GM12878 (cell line): ENCODE data around the gene TBCD. TPM values are rescaled to one million over a fixed set of nuclear protein-coding genes. Genes with fewer than 3 reads are reported as not detected.

ENCODE experiments used
- ASH2L ChIP-seq: fragments of 300-600, 200-600 bp; sonication (generic); IDR thresholded peaks from 2 replicates; pipeline ENCODE4 v1.6.1; 2017; ENCODE audit warnings: low read depth, mild to moderate bottlenecking, borderline replicate concordance
- BACH1 ChIP-seq: fragments of 450-650 bp; IDR thresholded peaks from 2 replicates; pipeline ENCODE4 v1.6.1; 2017; ENCODE audit warnings: mild to moderate bottlenecking, borderline replicate concordance
- CBX3 ChIP-seq: fragments of 200-600 bp; sonication (generic); IDR thresholded peaks from 2 replicates; pipeline ENCODE4 v1.6.1; 2016; ENCODE audit warnings: low read depth, borderline replicate concordance
- CBX5 ChIP-seq: sonication (generic); IDR thresholded peaks from 2 replicates; pipeline ENCODE4 v1.6.1; 2016; ENCODE audit warnings: low read depth, moderate library complexity, mild to moderate bottlenecking, inconsistent platforms
- CHD1 ChIP-seq: IDR thresholded peaks from 2 replicates; pipeline ENCODE4 v1.6.1; 2012; ENCODE audit warnings: low read depth, low read length, improper control_type of control experiment
- DPF2 ChIP-seq: fragments of 450-650 bp; IDR thresholded peaks from 2 replicates; pipeline ENCODE4 v1.6.1; 2017; ENCODE audit warnings: mild to moderate bottlenecking
- HCFC1 ChIP-seq: fragments of 150-350 bp; IDR thresholded peaks from 2 replicates; pipeline ENCODE4 v1.6.1; 2014; ENCODE audit warnings: low read length
- NFYB ChIP-seq: IDR thresholded peaks from 2 replicates; pipeline ENCODE4 v1.6.1; 2011; ENCODE audit warnings: low read depth, mild to moderate bottlenecking, low read length, improper control_type of control experiment, moderate library complexity; ENCODE audit not compliant: insufficient read depth
- POLR2A ChIP-seq: IDR thresholded peaks from 2 replicates; pipeline ENCODE4 v1.6.1; 2011; ENCODE audit warnings: low read depth, mild to moderate bottlenecking, low read length
- RFX5 ChIP-seq: IDR thresholded peaks from 2 replicates; pipeline ENCODE4 v1.6.1; 2011; ENCODE audit warnings: low read depth, low read length, improper control_type of control experiment
- SREBF2 ChIP-seq: IDR thresholded peaks from 2 replicates; pipeline ENCODE4 v1.6.1; 2012; ENCODE audit warnings: mild to moderate bottlenecking, low read length
- SRF ChIP-seq, 2 experiments: IDR thresholded peaks; 2 replicates each; pipeline ENCODE4 v1.6.1; 2011; ENCODE audit warnings: low read depth in 2 of 2, low read length in 2 of 2, mild to moderate bottlenecking in 1 of 2, moderate library complexity in 1 of 2
- ZNF622 ChIP-seq: fragments of 450-650 bp; IDR thresholded peaks from 2 replicates; pipeline ENCODE4 v1.6.1; 2017; ENCODE audit warnings: mild to moderate bottlenecking, inconsistent platforms
- polyA plus RNA-seq, 11 experiments: library from polyadenylated mRNA; depleted of rRNA in 4 of 11; unstranded in 6 of 11; stranded (reverse) in 5 of 11; fragments of >200 nt; fragmentation: Nextera tagmentation in 4 of 11; fragmentation: Illumina TruSeq in 1 of 11; extraction: Ambion mirVana in 4 of 11; extraction: Trizol in 1 of 11; gene quantifications; 1 replicate in 1 of 11; 2 replicates in 10 of 11; pipeline versions ENCODE4 v1.2.1 to v1.2.3, GENCODE V29; 2011 to 2016; ENCODE audit warnings: inconsistent platforms in 2 of 11, missing spikeins in 2 of 11, low read depth in 1 of 11
- total RNA-seq, 4 experiments: library from RNA; depleted of rRNA in 3 of 4; stranded (reverse); fragments of >200 nt in 3 of 4; fragmentation: Illumina TruSeq in 1 of 4; extraction: Trizol in 1 of 4; gene quantifications; 2 replicates each; pipeline versions ENCODE4 v1.2.1 to v1.2.3, GENCODE V29; 2013 to 2021
- TF ChIP-seq, protein P1 (sequence below): fragments of 450-650 bp; formaldehyde crosslinking; IDR thresholded peaks from 2 replicates; pipeline ENCODE4 v1.4.0; 2022; ENCODE audit warnings: mild to moderate bottlenecking, moderate library complexity
- TF ChIP-seq, protein P2 (sequence below): IDR thresholded peaks from 2 replicates; pipeline ENCODE4 v1.6.1; 2012; ENCODE audit warnings: low read depth, low read length, improper control_type of control experiment
- TF ChIP-seq, protein P3 (sequence below): fragments of 450-650 bp; IDR thresholded peaks from 2 replicates; pipeline ENCODE4 v1.6.1; 2016; ENCODE audit warnings: mild to moderate bottlenecking
- TF ChIP-seq, protein P4 (sequence below): fragments of 450-650 bp; formaldehyde crosslinking; IDR thresholded peaks from 2 replicates; pipeline ENCODE4 v1.5.0; 2022; ENCODE audit warnings: mild to moderate bottlenecking, missing genetic modification characterization
- TF ChIP-seq, protein P5 (sequence below): fragments of 150-350 bp; IDR thresholded peaks from 2 replicates; pipeline ENCODE4 v1.6.1; 2016; ENCODE audit warnings: low read depth, low read length

The TBCD gene
- total and polyA plus RNA-seq, 10 of the 15 experiments (the other 5 are each of a cell fraction or from before 2014, with no cell fraction given) = 10.3 to 114 (median 52.4) TPM

DNA sequence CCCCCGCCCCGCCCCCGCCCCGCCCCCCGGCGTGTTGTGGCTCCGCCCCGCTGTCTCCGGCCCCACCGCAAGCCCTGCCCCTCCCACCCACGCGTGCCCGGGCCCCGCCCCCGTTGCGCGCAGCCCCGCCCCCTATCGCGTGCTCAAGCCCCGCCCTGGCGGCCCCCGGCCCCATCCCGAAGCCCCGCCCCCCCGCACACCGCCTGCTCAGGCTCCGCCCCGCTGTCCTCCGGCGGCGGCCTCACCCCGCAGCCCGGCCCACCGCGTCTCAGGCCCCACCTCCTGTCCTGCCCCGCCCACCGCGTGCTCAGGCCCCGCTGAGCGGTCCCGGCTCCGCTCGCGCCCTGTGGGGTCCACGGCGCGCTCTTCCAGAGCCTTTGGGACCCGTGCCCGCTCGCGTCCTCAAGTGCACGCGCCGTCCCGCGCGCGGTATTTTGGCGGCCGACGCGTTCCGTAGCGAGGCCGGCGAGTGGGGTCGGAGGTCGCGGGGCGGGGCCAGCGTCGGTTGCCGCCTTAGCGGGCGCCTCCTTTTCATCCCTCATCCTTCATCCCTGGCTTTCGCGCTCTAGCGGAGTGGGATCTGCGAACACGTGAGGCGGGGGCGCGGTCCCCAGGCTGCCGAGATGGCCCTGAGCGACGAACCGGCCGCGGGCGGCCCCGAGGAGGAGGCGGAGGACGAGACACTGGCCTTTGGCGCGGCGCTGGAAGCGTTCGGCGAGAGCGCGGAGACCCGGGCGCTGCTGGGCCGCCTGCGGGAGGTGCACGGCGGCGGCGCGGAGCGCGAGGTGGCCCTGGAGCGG lies at the start of gene TBCD (continued):
- TF ChIP-seq, protein P1, sequence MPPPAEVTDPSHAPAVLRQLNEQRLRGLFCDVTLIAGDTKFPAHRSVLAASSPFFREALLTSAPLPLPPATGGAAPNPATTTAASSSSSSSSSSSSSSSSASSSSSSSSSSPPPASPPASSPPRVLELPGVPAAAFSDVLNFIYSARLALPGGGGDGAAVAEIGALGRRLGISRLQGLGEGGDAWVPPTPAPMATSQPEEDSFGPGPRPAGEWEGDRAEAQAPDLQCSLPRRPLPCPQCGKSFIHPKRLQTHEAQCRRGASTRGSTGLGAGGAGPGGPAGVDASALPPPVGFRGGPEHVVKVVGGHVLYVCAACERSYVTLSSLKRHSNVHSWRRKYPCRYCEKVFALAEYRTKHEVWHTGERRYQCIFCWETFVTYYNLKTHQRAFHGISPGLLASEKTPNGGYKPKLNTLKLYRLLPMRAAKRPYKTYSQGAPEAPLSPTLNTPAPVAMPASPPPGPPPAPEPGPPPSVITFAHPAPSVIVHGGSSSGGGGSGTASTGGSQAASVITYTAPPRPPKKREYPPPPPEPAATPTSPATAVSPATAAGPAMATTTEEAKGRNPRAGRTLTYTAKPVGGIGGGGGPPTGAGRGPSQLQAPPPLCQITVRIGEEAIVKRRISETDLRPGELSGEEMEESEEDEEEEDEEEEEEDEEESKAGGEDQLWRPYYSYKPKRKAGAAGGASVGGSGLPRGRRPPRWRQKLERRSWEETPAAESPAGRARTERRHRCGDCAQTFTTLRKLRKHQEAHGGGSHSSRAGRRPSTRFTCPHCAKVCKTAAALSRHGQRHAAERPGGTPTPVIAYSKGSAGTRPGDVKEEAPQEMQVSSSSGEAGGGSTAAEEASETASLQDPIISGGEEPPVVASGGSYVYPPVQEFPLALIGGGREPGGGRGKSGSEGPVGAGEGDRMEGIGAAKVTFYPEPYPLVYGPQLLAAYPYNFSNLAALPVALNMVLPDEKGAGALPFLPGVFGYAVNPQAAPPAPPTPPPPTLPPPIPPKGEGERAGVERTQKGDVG (CRISPR knock-in tag) = no peak
- TF ChIP-seq BACH1 = peak; percentile 94
- TF ChIP-seq, protein P2, sequence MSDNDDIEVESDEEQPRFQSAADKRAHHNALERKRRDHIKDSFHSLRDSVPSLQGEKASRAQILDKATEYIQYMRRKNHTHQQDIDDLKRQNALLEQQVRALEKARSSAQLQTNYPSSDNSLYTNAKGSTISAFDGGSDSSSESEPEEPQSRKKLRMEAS = peak; percentile 88
- TF ChIP-seq, protein P3, sequence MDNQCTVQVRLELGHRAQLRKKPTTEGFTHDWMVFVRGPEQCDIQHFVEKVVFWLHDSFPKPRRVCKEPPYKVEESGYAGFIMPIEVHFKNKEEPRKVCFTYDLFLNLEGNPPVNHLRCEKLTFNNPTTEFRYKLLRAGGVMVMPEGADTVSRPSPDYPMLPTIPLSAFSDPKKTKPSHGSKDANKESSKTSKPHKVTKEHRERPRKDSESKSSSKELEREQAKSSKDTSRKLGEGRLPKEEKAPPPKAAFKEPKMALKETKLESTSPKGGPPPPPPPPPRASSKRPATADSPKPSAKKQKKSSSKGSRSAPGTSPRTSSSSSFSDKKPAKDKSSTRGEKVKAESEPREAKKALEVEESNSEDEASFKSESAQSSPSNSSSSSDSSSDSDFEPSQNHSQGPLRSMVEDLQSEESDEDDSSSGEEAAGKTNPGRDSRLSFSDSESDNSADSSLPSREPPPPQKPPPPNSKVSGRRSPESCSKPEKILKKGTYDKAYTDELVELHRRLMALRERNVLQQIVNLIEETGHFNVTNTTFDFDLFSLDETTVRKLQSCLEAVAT = no peak
- no peak for TF ChIP-seq CBX5
- TF ChIP-seq DPF2 = peak; percentile 73
- no peak for TF ChIP-seq CHD1
- TF ChIP-seq NFYB = no peak
- TF ChIP-seq ZNF622 = no peak
- TF ChIP-seq POLR2A = peak; percentile 61
- TF ChIP-seq SRF (IDR thresholded peaks at IDR 0.05; ENCODE audit: low read depth in 2 of 2, low read length in 2 of 2) = no peak
- no peak for TF ChIP-seq RFX5
- TF ChIP-seq, protein P4, sequence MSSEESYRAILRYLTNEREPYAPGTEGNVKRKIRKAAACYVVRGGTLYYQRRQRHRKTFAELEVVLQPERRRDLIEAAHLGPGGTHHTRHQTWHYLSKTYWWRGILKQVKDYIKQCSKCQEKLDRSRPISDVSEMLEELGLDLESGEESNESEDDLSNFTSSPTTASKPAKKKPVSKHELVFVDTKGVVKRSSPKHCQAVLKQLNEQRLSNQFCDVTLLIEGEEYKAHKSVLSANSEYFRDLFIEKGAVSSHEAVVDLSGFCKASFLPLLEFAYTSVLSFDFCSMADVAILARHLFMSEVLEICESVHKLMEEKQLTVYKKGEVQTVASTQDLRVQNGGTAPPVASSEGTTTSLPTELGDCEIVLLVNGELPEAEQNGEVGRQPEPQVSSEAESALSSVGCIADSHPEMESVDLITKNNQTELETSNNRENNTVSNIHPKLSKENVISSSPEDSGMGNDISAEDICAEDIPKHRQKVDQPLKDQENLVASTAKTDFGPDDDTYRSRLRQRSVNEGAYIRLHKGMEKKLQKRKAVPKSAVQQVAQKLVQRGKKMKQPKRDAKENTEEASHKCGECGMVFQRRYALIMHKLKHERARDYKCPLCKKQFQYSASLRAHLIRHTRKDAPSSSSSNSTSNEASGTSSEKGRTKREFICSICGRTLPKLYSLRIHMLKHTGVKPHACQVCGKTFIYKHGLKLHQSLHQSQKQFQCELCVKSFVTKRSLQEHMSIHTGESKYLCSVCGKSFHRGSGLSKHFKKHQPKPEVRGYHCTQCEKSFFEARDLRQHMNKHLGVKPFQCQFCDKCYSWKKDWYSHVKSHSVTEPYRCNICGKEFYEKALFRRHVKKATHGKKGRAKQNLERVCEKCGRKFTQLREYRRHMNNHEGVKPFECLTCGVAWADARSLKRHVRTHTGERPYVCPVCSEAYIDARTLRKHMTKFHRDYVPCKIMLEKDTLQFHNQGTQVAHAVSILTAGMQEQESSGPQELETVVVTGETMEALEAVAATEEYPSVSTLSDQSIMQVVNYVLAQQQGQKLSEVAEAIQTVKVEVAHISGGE (CRISPR knock-in tag) = no peak
- TF ChIP-seq, protein P5, sequence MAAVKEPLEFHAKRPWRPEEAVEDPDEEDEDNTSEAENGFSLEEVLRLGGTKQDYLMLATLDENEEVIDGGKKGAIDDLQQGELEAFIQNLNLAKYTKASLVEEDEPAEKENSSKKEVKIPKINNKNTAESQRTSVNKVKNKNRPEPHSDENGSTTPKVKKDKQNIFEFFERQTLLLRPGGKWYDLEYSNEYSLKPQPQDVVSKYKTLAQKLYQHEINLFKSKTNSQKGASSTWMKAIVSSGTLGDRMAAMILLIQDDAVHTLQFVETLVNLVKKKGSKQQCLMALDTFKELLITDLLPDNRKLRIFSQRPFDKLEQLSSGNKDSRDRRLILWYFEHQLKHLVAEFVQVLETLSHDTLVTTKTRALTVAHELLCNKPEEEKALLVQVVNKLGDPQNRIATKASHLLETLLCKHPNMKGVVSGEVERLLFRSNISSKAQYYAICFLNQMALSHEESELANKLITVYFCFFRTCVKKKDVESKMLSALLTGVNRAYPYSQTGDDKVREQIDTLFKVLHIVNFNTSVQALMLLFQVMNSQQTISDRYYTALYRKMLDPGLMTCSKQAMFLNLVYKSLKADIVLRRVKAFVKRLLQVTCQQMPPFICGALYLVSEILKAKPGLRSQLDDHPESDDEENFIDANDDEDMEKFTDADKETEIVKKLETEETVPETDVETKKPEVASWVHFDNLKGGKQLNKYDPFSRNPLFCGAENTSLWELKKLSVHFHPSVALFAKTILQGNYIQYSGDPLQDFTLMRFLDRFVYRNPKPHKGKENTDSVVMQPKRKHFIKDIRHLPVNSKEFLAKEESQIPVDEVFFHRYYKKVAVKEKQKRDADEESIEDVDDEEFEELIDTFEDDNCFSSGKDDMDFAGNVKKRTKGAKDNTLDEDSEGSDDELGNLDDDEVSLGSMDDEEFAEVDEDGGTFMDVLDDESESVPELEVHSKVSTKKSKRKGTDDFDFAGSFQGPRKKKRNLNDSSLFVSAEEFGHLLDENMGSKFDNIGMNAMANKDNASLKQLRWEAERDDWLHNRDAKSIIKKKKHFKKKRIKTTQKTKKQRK = no peak
- peak; percentile 74 for TF ChIP-seq HCFC1
- no peak for TF ChIP-seq CBX3
- TF ChIP-seq ASH2L = peak; percentile 85; the same call in 1 of the 2 replicates
- TF ChIP-seq SREBF2 = no peak
